ENCODE data around the gene ADCY9. TPM values are rescaled to one million over a fixed set of nuclear protein-coding genes. Genes with fewer than 3 reads are reported as not detected.

Gene ADCY9
- polyA plus RNA-seq, 1 donor from 2014 or later: 6.3 TPM

- Histone ChIP-seq H3K4me2 (ENCODE audit: low read length) (no peak overlapping the region), H3K9me2 (ENCODE audit: insufficient read depth, low read length) (no peaks in the 10 kb centered on the region), H3F3A (ENCODE audit: insufficient read depth, low read length, poor library complexity, severe bottlenecking) (no peaks in the 10 kb centered on the region), H3K9me3 (ENCODE audit: low read length) (peaks cover 5% of the 10 kb centered on the region), H3K27me3 (ENCODE audit: insufficient read depth, low read depth, low read length) (no peaks in the 10 kb centered on the region), H2AFZ (ENCODE audit: low read depth, low read length) (no peak overlapping the region), H3K4me3 (ENCODE audit: low read length) (no peak overlapping the region), H4K20me1 (ENCODE audit: insufficient read depth) (no peaks in the 10 kb centered on the region), H3K36me3 (ENCODE audit: insufficient read depth, low read length) (no peaks in the 10 kb centered on the region), H3K79me2 (replicated peaks; ENCODE audit: insufficient read depth, low read length) (no peaks in the 10 kb centered on the region), H3K9ac (ENCODE audit: low read length) (no peak overlapping the region), H3K27ac (ENCODE audit: low read length) (no peak overlapping the region)
- TF ChIP-seq POLR2AphosphoS5 (IDR thresholded peaks at IDR 0.05) (no peak), CTCF (IDR thresholded peaks at IDR 0.05; ENCODE audit: poor library complexity, severe bottlenecking) (no peak), EP300 (conservative IDR thresholded peaks at IDR 0.05; ENCODE audit: poor library complexity, severe bottlenecking) (no peak), TAF1 (IDR thresholded peaks at IDR 0.05; ENCODE audit: low read depth) (no peak), EZH2 (IDR thresholded peaks at IDR 0.05; ENCODE audit: borderline replicate concordance, insufficient read depth, low read length, poor library complexity, severe bottlenecking) (no peak), MXI1 (conservative IDR thresholded peaks at IDR 0.05; ENCODE audit: poor library complexity, severe bottlenecking) (no peak), SMC3 (conservative IDR thresholded peaks at IDR 0.05; ENCODE audit: poor library complexity) (no peak), RAD21 (conservative IDR thresholded peaks at IDR 0.05) (no peak), REST (IDR thresholded peaks at IDR 0.05; ENCODE audit: borderline replicate concordance) (no peak)
These were observed 18.4 kb downstream of the ADCY9 start for GRCh38 chr16:4097826-4098240.

- no peak overlapping the region for H3K4me3 ChIP-seq (ENCODE audit: low read length)
- H3K9ac ChIP-seq (ENCODE audit: low read length): no peak overlapping the region
- H2AFZ ChIP-seq (ENCODE audit: low read depth, low read length): no peak overlapping the region
- H4K20me1 ChIP-seq (ENCODE audit: insufficient read depth): no peaks in the 10 kb centered on the region
- H3K9me2 ChIP-seq (ENCODE audit: insufficient read depth, low read length): no peaks in the 10 kb centered on the region
- no peaks in the 10 kb centered on the region for H3F3A ChIP-seq (ENCODE audit: insufficient read depth, low read length, poor library complexity, severe bottlenecking)
- no peak overlapping the region for H3K4me2 ChIP-seq (ENCODE audit: low read length)
- no peaks in the 10 kb centered on the region for H3K27me3 ChIP-seq (ENCODE audit: insufficient read depth, low read depth, low read length)
- H3K27ac ChIP-seq (ENCODE audit: low read length): no peak overlapping the region
- no peaks in the 10 kb centered on the region for H3K9me3 ChIP-seq (ENCODE audit: low read length)
- H3K36me3 ChIP-seq (ENCODE audit: insufficient read depth, low read length): no peaks in the 10 kb centered on the region
- TF ChIP-seq REST (IDR thresholded peaks at IDR 0.05; ENCODE audit: borderline replicate concordance) (no peak), TAF1 (IDR thresholded peaks at IDR 0.05; ENCODE audit: low read depth) (no peak), MXI1 (conservative IDR thresholded peaks at IDR 0.05; ENCODE audit: poor library complexity, severe bottlenecking) (no peak), RAD21 (conservative IDR thresholded peaks at IDR 0.05) (no peak), SMC3 (conservative IDR thresholded peaks at IDR 0.05; ENCODE audit: poor library complexity) (no peak), POLR2AphosphoS5 (IDR thresholded peaks at IDR 0.05) (no peak), EZH2 (IDR thresholded peaks at IDR 0.05; ENCODE audit: borderline replicate concordance, insufficient read depth, low read length, poor library complexity, severe bottlenecking) (no peak), EP300 (conservative IDR thresholded peaks at IDR 0.05; ENCODE audit: poor library complexity, severe bottlenecking) (no peak), CTCF (IDR thresholded peaks at IDR 0.05; ENCODE audit: poor library complexity, severe bottlenecking) (no peak)
- H3K79me2 ChIP-seq (replicated peaks; ENCODE audit: insufficient read depth, low read length): no peaks in the 10 kb centered on the region
These were observed 19.7 kb downstream of the ADCY9 start for GRCh38 chr16:4096509-4096908.

Data from neural cell (in vitro differentiated cells).